Erythroblast (primary cell): ENCODE measurements around the gene C1orf74.

Source experiments
- DNase-seq, 2 experiments: peaks; one replicate each; lab custom pipeline; 2025; lab: John Stamatoyannopoulos, UW
- GATA1 ChIP-seq: IDR thresholded peaks from 2 replicates; pipeline ENCODE4 v1.6.1; 2011; ENCODE audit warnings: low read depth, mild to moderate bottlenecking, control low read depth, low read length, moderate library complexity
- POLR2A ChIP-seq: IDR thresholded peaks from 2 replicates; pipeline ENCODE4 v1.6.1; 2011; ENCODE audit warnings: mild to moderate bottlenecking, low read length

C1orf74 gene

GRCh38 chr1:209755256-209755655, 29.1 kb downstream of the C1orf74 start:
- no peak for DNase-seq
- no peak for TF ChIP-seq GATA1
- no peak for TF ChIP-seq POLR2A

DNA sequence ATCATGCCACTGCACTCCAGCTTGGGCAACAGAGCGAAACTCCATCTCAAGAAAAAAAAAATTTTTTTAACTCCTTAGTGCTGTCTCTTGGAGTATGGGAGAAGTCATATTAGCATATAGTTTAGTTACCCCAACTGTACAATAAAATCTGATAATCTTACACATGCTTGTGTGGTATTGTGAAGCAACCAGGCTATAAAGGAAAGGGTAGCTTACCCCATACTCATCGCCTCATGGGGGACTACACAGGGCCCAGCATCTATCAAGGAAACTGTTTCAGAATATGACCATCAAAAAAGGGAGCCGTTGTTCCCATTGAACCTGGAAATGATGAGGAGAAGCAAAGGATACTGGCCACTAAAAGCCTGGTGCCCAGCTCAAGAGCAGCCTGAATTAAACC, 31.5 kb downstream of the C1orf74 start:
- TF ChIP-seq POLR2A (no peak), GATA1 (no peak)
- no peak for DNase-seq

DNA sequence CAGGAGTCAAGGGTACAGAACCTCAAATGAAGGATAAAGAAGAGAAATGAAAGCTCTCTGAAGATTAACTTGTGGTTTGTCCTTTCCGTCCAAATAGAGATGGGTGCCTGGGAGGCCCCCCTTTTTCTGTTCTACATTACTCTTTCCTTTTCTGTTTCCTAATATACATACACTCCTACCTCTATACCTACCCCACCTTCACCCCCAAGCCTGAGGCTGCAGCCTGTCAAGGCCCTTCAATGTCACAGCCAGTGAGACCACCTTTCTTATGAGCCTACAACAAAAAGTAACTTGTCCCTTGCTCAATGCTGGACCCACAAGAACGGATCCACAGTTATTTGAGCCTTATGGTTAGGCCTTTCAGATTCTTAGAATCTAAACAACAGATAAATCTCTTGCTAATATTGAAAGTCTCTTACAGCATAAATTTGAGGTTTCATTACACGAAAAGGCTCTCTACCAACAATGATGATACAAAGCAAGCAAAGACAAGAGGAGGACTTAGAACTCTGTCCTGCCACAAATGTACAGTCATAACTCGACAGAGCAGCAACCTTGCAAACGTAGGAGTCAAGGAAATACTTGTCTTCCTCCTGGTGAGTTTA, 32.6 kb downstream of the C1orf74 start:
- no peak for TF ChIP-seq GATA1
- no peak for DNase-seq

DNA sequence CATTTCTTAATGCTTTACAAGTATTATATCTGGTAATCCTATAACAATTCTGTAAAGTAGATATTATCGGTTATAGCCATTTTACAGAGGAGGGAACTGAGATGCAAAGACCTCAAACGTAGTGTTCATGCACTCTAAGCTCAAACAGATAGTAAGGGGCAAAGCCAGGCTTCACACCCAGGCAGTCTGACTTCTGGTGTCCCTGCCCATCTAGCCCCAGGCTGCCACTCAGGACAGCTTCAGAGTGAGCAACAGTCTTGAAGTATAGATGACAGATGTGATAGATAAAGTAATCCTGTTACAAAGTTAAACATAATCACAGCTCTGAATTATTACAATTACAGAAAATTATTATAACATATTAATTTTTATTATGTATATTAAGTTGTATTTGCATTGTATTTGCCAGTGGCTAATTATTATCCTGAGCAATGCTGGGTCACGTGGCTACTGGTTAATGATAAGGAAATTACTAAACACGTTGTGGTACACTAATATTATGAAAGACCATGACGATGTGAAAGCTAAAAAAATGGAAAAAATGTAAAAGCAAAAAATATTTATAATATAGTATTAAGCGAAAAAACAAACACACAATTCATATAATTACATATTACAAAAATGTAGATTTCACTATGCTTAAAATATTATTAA, 34.6 kb downstream of the C1orf74 start:
- DNase-seq, result peak in 1 of 2 experiments; percentile 11
- TF ChIP-seq GATA1 (no peak), POLR2A (no peak)

- no peak for DNase-seq
- TF ChIP-seq POLR2A, result no peak
- TF ChIP-seq GATA1, result no peak
Measured at GRCh38 chr1:209749205-209749604, 35.2 kb downstream of the C1orf74 start.

DNA sequence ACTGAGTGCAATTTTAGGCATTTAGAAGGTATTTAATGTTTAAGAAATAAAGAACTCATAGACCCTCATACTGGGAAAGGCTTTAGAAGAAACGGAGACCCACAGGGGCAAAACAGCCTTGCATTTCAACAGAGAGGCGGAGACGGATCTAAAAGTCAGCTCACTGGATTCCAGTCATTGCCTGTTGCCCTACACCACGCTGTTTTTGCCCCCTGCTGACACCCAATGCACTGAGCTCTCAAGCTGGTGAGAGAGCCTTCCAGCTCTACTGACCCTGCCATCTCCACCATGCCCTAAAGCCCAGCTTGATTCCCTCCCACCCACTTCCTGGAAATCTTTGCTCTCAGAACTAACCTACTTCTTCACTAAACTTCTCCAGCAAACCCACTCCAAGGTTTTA, 35.7 kb downstream of the C1orf74 start:
- DNase-seq, result no peak
- no peak for TF ChIP-seq GATA1
- no peak for TF ChIP-seq POLR2A

DNA sequence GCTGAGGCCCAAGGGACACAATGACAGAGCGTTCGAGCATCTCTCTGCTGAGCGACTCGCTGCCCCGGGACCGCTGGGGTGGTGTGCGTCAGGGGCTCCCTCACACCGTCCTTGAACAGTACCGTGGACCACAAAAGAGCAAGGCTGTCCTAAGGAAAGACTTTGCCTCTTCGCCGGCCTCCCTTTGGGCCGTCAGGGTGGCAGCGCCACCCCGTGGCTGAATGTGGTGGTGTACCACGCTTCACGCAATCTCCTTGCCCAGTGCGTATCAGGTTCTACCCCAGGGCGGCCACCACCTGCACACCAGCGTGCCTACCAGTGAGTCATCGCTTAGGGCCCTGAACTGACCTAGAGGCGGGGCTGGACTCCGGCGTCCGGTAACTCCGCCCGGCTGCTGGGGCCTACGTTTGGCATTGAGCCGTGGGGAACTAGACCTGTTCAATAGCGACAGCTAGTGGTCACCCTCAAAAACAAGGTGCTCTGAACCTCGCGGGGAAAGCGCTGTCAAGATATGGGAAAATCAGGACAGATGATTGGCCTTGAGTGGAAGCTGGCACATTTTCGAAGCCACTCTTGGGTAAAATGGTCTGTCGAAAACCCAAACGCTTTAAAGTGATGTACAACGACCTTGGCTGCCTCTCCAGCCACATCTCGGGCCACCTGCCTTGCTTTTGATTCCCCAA, 36.6 kb downstream of the C1orf74 start:
- DNase-seq, result peak; percentile 96
- TF ChIP-seq POLR2A, result no peak

GRCh38 chr1:209746451-209747165, 37.8 kb downstream of the C1orf74 start:
- peak; percentile 27 to 33 for DNase-seq
- no peak for TF ChIP-seq POLR2A
- TF ChIP-seq GATA1, result no peak

DNA sequence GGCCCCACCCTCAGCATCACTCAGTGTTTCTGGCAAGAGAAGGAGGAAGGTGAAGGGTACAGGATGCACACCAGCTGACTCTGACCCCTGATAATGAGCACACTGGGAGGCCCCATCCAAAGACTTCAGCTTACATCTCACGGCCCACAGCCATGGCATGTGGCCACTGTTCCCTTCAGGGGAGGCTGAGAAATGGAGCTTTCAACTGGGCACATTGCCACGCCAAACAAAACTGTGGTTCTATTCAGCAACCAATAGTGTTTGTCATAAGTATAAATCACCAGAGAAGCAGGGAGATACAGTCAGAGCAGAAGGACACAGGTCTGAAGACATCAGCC, 41.2 kb downstream of the C1orf74 start:
- DNase-seq, result no peak
- TF ChIP-seq GATA1, result no peak
- no peak for TF ChIP-seq POLR2A

- DNase-seq, result no peak
- no peak for TF ChIP-seq POLR2A
- no peak for TF ChIP-seq GATA1
Measured at GRCh38 chr1:209742409-209743144, 41.8 kb downstream of the C1orf74 start.

DNA sequence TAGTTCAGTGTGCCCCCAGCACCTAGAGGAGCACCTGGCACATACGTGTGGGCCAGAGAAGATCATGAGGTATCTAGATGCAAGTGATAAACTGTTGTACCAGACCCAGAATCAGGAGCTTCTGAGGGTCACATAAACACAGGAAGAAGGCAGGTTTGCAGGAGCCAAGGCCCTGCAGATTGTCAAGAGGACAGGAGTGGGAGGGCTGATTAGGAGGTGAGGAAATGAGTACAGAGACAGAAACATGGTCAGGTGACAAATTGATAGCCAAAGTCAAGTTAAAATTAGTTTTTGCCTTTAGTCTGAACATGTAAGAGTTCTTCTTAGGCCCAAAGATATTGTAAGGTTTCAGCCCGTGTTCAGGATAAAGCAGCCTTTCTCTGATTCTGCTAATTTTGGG, 42.5 kb downstream of the C1orf74 start:
- TF ChIP-seq GATA1 (no peak), POLR2A (no peak)
- DNase-seq, result no peak

GRCh38 chr1:209741193-209741592, 43.2 kb downstream of the C1orf74 start:
- DNase-seq, result no peak
- no peak for TF ChIP-seq GATA1
- no peak for TF ChIP-seq POLR2A

- TF ChIP-seq GATA1, result no peak
- no peak for TF ChIP-seq POLR2A
- DNase-seq, result no peak
Measured at GRCh38 chr1:209738270-209738669, 46.1 kb downstream of the C1orf74 start.

- no peak for TF ChIP-seq POLR2A
- no peak for TF ChIP-seq GATA1
- no peak for DNase-seq
Measured at GRCh38 chr1:209737118-209737505, 47.2 kb downstream of the C1orf74 start.
